HepG2 (cell line): ENCODE measurements around the gene MPV17L2. TPM values are rescaled to one million over a fixed set of nuclear protein-coding genes. Genes with fewer than 3 reads are reported as not detected.

Source experiments
- DZIP1 ChIP-seq: sonication (generic); formaldehyde crosslinking; IDR thresholded peaks from 2 replicates; pipeline ENCODE4 v1.5.0; 2020; ENCODE audit warnings: mild to moderate bottlenecking, missing genetic modification reagents
- FOXM1 ChIP-seq: sonication (generic); formaldehyde crosslinking; IDR thresholded peaks from 2 replicates; pipeline ENCODE4 v1.5.0; 2020; ENCODE audit warnings: missing genetic modification reagents
- GMEB1 ChIP-seq: sonication (generic); formaldehyde crosslinking; IDR thresholded peaks from 2 replicates; pipeline ENCODE4 v1.5.1; 2020; ENCODE audit warnings: missing genetic modification reagents, mild to moderate bottlenecking, borderline replicate concordance
- HOMEZ ChIP-seq: IDR thresholded peaks from 2 replicates; pipeline ENCODE4 v1.6.1; 2016; ENCODE audit warnings: low read depth
- IKZF1 ChIP-seq: fragments of 450-650 bp; IDR thresholded peaks from 2 replicates; pipeline ENCODE4 v1.7.1; 2016
- ISX ChIP-seq: sonication (generic); formaldehyde crosslinking; conservative IDR thresholded peaks from 2 replicates; pipeline ENCODE4 v1.5.0; 2020; ENCODE audit warnings: missing genetic modification reagents
- KAT2B ChIP-seq: fragments of 150-350 bp; IDR thresholded peaks from 2 replicates; pipeline ENCODE4 v1.6.1; 2014; ENCODE audit warnings: low read depth, low read length, borderline replicate concordance
- NFAT5 ChIP-seq: sonication (generic); formaldehyde crosslinking; IDR thresholded peaks from 2 replicates; pipeline ENCODE4 v1.4.0; 2020; ENCODE audit warnings: missing genetic modification reagents
- RAD21 ChIP-seq: fragments of 450-650 bp; formaldehyde crosslinking; IDR thresholded peaks from 2 replicates; pipeline ENCODE4 v1.5.0; 2020; ENCODE audit warnings: mild to moderate bottlenecking
- SMAD3 ChIP-seq: sonication (generic); formaldehyde crosslinking; IDR thresholded peaks from 2 replicates; pipeline ENCODE4 v1.4.0; 2020; ENCODE audit warnings: missing genetic modification reagents
- ZFP90 ChIP-seq: sonication (generic); formaldehyde crosslinking; IDR thresholded peaks from 2 replicates; pipeline ENCODE4 v1.8.0; 2022; ENCODE audit warnings: missing genetic modification reagents, mild to moderate bottlenecking, inconsistent platforms, borderline replicate concordance
- ZNF17 ChIP-seq: sonication (generic); formaldehyde crosslinking; IDR thresholded peaks from 2 replicates; pipeline ENCODE4 v1.5.0; 2020; ENCODE audit warnings: mild to moderate bottlenecking, missing genetic modification reagents
- ZNF230 ChIP-seq: sonication (generic); formaldehyde crosslinking; IDR thresholded peaks from 2 replicates; pipeline ENCODE4 v1.4.0; 2020; ENCODE audit warnings: mild to moderate bottlenecking, missing genetic modification reagents
- ZNF512 ChIP-seq: sonication (generic); formaldehyde crosslinking; IDR thresholded peaks from 2 replicates; pipeline ENCODE4 v1.4.0; 2020; ENCODE audit warnings: mild to moderate bottlenecking, missing genetic modification reagents
- ZNF572 ChIP-seq: sonication (generic); formaldehyde crosslinking; IDR thresholded peaks from 2 replicates; pipeline ENCODE4 v1.5.1; 2020; ENCODE audit warnings: mild to moderate bottlenecking, missing genetic modification reagents
- polyA plus RNA-seq, 8 experiments: library from polyadenylated mRNA; depleted of rRNA in 3 of 8; stranded (reverse) in 7 of 8; unstranded in 1 of 8; fragments of >200 nt; fragmentation: Illumina TruSeq in 4 of 8; extraction: Trizol in 4 of 8; gene quantifications; 2 replicates each; pipeline versions ENCODE4 v1.2.1 to v1.2.3, GENCODE V29; 2011 to 2016; ENCODE audit warnings: low read depth in 4 of 8, missing spikeins in 1 of 8, mixed read lengths in 1 of 8; ENCODE audit not compliant: insufficient read depth in 1 of 8
- total RNA-seq, 5 experiments: library from RNA; depleted of rRNA; stranded (reverse); fragments of >200 nt; fragmentation: Illumina TruSeq; extraction: Trizol; gene quantifications; 2 replicates each; pipeline ENCODE4 v1.2.3, GENCODE V29; 2016; ENCODE audit warnings: low read depth in 1 of 5

The MPV17L2 gene
- total and polyA plus RNA-seq, 2 of the 13 experiments (the other 11 are each of a cell fraction or from before 2014, with no cell fraction given) = 13.6 to 16.7 TPM

GRCh38 chr19:18152817-18153555 is 40.0 kb upstream of the MPV17L2 start, which contains the start of gene PIK3R2 (continued):
- TF ChIP-seq ZNF512 (CRISPR knock-in tag) (no peak), RAD21 (CRISPR knock-in tag) (peak; percentile 48; the same call in 1 of the 2 replicates), GMEB1 (CRISPR knock-in tag) (peak; percentile 4; the same call in 1 of the 2 replicates), ZNF572 (no peak), ISX (no peak), IKZF1 (no peak), NFAT5 (CRISPR knock-in tag) (no peak), FOXM1 (CRISPR knock-in tag) (no peak), ZNF230 (CRISPR knock-in tag) (no peak), ZFP90 (CRISPR knock-in tag) (no peak), KAT2B (no peak), ZNF17 (no peak), SMAD3 (CRISPR knock-in tag) (no peak), DZIP1 (CRISPR knock-in tag) (no peak), HOMEZ (CRISPR knock-in tag) (no peak)
